GM06990 (cell line): ENCODE results near the gene CFAP20DC.
A peak's percentile ranks its signal among the peaks of the same experiment; 100 is the strongest.
"Not testable (repeated sequence)": the region's sequence is repeated elsewhere in the genome, so short reads cannot be mapped to it uniquely, and the experiment has no call there.

Source experiments
- DNase-seq: peaks from one replicate; pipeline ENCODE4 v3.0.0-alpha.2; 2011; ENCODE audit not compliant: insufficient read length; ENCODE audit errors: extremely low read depth
- H3K27me3 ChIP-seq: replicated peaks from 2 replicates; pipeline ENCODE4 v1.6.0; 2011; ENCODE audit warnings: low read length; ENCODE audit not compliant: control insufficient read depth, insufficient read depth
- H3K36me3 ChIP-seq: 2 replicates; pipeline ENCODE4 v1.5.1; 2011; ENCODE audit warnings: low read length; ENCODE audit not compliant: control insufficient read depth, insufficient read depth
- H3K4me3 ChIP-seq: replicated peaks from 2 replicates; pipeline ENCODE4 v1.5.1; 2011; ENCODE audit warnings: low read depth, mild to moderate bottlenecking, control low read depth, low read length
- TF ChIP-seq, protein P1 (sequence below): IDR thresholded peaks from 2 replicates; pipeline ENCODE4 v1.5.1; 2011; ENCODE audit warnings: low read length, control low read depth, mild to moderate bottlenecking, inconsistent platforms; ENCODE audit not compliant: insufficient read depth, poor library complexity, severe bottlenecking

Gene CFAP20DC

DNA sequence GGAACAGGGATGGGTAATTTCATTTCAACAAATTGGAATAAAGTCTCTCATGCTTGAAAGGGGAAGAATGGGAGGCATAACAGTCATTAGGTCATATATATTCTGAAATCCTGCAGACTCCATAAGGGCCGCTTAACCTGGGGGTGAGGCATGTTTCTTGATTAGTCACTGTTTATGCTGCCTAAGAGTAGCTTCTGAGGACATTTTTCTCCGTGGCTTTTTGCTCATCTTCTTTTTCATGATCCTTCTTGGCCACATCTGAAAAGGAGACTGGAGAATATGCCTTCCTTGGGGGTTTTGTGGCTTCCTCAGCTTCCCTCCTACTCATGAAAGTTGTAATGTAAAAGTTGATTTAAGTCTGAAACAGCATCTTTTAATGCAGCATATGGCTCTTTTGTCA lies 20.0 kb upstream of the CFAP20DC start:
- Histone ChIP-seq H3K36me3 (no peaks in the 10 kb centered on the region), H3K27me3 (no peaks in the 10 kb centered on the region), H3K4me3 (no peak overlapping the region)
- no peak for DNase-seq
- TF ChIP-seq, protein P1, sequence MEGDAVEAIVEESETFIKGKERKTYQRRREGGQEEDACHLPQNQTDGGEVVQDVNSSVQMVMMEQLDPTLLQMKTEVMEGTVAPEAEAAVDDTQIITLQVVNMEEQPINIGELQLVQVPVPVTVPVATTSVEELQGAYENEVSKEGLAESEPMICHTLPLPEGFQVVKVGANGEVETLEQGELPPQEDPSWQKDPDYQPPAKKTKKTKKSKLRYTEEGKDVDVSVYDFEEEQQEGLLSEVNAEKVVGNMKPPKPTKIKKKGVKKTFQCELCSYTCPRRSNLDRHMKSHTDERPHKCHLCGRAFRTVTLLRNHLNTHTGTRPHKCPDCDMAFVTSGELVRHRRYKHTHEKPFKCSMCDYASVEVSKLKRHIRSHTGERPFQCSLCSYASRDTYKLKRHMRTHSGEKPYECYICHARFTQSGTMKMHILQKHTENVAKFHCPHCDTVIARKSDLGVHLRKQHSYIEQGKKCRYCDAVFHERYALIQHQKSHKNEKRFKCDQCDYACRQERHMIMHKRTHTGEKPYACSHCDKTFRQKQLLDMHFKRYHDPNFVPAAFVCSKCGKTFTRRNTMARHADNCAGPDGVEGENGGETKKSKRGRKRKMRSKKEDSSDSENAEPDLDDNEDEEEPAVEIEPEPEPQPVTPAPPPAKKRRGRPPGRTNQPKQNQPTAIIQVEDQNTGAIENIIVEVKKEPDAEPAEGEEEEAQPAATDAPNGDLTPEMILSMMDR: no peak

DNA sequence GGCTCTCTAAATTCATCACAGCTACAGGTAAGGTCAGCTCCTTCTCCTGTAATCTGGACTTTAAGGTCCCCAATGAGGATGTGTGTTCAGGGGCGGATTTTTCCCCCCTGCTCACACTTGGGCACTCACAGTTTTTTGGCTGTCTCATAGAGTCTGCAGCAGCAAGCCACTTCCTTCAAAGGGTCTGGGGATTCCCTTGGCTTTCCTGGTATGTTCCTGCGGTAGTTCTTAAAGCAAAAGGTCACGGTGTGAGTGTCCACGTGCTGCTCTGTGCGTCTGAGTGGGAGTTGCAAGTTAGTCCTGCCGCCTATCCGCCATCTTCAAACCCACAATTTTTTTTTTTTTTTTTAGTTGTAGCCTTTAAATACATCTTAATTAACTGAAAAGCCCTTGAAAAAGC lies 15.4 kb upstream of the CFAP20DC start:
- H3K4me3 ChIP-seq: no peak overlapping the region
- no peaks in the 10 kb centered on the region for H3K36me3 ChIP-seq
- DNase-seq: no peak
- no peaks in the 10 kb centered on the region for H3K27me3 ChIP-seq
- TF ChIP-seq, protein P1: no peak

DNA sequence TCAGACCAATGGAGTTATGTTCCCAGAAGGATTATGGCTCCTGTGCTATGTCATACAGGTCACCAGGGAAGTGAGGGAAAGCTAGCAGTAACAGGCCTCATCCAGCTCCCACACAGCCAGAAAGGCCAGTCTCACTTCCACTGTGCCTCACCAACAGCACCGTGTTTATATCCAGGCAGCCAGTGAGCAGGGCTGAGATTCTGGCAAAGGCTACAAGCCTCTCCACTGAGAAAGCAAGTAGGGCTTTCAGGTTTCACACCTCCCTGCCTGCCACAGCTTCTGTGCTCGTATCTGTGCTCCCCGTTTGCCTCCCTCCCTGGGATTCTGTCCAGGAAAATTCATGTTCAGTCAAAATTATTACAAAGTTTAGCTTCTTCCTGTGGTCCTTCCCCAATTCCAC lies 14.9 kb upstream of the CFAP20DC start:
- no peaks in the 10 kb centered on the region for H3K27me3 ChIP-seq
- no peaks in the 10 kb centered on the region for H3K36me3 ChIP-seq
- no peak overlapping the region for H3K4me3 ChIP-seq
- TF ChIP-seq, protein P1: no peak
- DNase-seq: no peak

DNA sequence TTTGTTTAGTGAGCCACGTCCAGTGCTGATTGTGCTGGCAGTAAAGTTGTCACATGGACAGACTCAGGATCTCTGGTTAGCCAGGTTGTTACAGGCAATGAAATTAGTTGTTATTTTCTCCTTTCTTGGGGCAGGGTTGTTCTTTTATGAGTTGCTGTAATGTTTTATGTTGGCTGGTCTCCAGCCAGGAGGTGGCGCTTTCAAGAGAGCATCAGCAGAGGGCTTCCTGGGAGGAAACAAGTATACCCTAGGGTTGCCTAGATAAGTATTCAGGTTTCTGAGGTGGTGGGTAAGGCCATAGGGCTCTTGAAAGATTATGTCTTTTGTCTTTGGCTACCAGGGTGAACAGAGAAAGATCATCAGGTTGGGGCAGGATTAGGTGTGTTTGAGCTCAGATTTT lies 14.5 kb upstream of the CFAP20DC start:
- DNase-seq: no peak
- TF ChIP-seq, protein P1: peak; percentile 20

DNA sequence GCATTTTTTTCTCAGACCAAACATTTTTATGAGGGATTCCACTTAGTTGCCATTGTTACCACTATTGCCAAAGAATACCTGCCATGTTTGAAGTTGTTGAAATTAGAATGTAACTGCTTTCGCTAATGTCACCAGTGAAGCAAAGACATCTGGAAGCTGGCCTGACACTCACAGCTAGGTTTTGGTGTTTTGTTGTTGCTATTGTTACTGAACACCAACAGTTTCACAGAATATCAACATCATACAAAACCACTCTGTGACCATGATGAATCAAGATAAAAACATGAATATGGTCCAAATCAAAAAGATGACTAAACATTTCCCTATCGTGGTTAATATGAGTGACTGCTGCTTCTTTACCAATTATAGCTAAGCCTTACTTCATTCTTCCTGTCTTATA lies 6.9 kb upstream of the CFAP20DC start:
- DNase-seq: no peak
- no peaks in the 10 kb centered on the region for H3K27me3 ChIP-seq
- H3K4me3 ChIP-seq: no peak overlapping the region
- no peaks in the 10 kb centered on the region for H3K36me3 ChIP-seq
- TF ChIP-seq, protein P1: no peak

More for the DNA sequence above, 14.5 kb upstream of the CFAP20DC start:
- Histone ChIP-seq H3K27me3 (no peaks in the 10 kb centered on the region), H3K4me3 (no peak overlapping the region), H3K36me3 (no peaks in the 10 kb centered on the region)

DNA sequence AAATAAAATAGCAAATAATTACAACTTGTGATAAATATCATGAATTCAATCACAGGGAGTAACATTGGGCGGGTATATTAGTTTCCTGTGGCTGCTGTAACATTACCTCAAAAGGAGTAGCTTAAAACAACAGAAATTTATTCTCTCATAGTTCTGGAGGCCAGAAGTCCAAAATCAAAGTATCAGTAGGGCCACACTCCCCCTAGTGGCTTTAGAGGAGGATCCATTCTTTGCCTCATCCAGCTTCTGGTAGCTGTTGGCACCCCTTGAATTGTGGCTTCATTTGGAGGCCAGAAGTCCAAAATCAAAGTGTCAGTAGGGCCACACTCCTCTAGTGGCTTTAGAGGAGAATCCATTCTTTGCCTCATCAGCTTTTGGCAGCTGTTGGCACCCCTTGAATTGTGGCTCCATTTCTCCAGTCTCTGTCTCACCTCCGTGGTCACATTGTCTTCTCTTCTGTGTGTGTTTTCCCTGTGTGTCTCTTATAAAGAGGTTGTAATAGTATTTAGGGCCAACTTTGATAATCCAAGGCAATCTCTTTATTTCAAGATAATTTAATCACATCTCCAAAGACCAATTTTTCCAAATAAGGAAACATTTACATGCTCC lies 3.1 kb upstream of the CFAP20DC start:
- no peaks in the 10 kb centered on the region for H3K36me3 ChIP-seq
- DNase-seq: no peak
- no peak overlapping the region for H3K4me3 ChIP-seq
- TF ChIP-seq, protein P1: peak; percentile 69
- H3K27me3 ChIP-seq: no peaks in the 10 kb centered on the region

DNA sequence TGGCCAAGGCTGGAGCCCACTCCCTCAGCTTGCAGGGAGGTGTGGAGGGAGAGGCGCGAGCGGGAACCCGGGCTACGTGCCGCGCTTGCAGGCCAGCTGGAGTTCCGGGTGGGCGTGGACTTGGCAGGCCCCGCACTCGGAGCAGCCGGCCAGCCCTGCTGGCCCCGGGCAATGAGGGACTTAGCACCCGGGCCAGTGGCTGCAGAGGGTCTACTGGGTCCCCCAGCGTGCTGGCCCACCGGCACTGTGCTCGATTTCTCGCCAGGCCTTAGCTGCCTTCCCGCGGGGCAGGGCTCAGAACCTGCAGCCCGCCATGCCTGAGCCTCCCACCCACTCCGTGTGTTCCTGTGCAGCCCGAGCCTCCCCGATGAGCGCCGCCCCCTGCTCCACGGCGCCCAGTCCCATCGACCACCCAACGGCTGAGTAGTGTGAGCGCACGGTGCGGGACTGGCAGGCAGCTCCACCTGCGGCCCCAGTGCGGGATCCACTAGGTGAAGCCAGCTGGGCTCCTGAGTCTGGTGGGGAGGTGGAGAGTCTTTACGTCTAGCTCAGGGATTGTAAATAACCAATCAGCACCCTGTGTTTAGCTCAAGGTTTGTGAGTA lies 1.1 kb upstream of the CFAP20DC start:
- H3K36me3 ChIP-seq, DNase-seq, H3K27me3 ChIP-seq, H3K4me3 ChIP-seq: not testable (repeated sequence)
